ENCODE results near the gene SLC9A9. TPM values are rescaled to one million over a fixed set of nuclear protein-coding genes. Genes with fewer than 3 reads are reported as not detected.
"Not testable (repeated sequence)": the region's sequence is repeated elsewhere in the genome, so short reads cannot be mapped to it uniquely, and the experiment has no call there.

The SLC9A9 gene
- total RNA-seq, 1 experiment from 2014 or later, result 1.5 TPM

GRCh38 chr3:143280984-143281383, 567.3 kb downstream of the SLC9A9 start:
- no peak overlapping the region for H3K4me3 Mint-ChIP-seq (ENCODE audit: low read depth, unreplicated experiment)
- H3K27me3 Mint-ChIP-seq (ENCODE audit: unreplicated experiment), result peaks cover 57% of the 10 kb centered on the region
- no TSS peak for BruUV-seq (replicated peaks)
- H3K4me1 Mint-ChIP-seq (ENCODE audit: low read depth, unreplicated experiment), result peaks cover 12% of the 10 kb centered on the region
- no peak for DNase-seq
- no peaks in the 10 kb centered on the region for H3K9me3 Mint-ChIP-seq (ENCODE audit: low read depth, unreplicated experiment)
- no peak overlapping the region for H3K27ac Mint-ChIP-seq (ENCODE audit: unreplicated experiment)
- no peaks in the 10 kb centered on the region for H3K36me3 Mint-ChIP-seq (ENCODE audit: insufficient read depth, unreplicated experiment)
- TF ChIP-seq, protein P1, sequence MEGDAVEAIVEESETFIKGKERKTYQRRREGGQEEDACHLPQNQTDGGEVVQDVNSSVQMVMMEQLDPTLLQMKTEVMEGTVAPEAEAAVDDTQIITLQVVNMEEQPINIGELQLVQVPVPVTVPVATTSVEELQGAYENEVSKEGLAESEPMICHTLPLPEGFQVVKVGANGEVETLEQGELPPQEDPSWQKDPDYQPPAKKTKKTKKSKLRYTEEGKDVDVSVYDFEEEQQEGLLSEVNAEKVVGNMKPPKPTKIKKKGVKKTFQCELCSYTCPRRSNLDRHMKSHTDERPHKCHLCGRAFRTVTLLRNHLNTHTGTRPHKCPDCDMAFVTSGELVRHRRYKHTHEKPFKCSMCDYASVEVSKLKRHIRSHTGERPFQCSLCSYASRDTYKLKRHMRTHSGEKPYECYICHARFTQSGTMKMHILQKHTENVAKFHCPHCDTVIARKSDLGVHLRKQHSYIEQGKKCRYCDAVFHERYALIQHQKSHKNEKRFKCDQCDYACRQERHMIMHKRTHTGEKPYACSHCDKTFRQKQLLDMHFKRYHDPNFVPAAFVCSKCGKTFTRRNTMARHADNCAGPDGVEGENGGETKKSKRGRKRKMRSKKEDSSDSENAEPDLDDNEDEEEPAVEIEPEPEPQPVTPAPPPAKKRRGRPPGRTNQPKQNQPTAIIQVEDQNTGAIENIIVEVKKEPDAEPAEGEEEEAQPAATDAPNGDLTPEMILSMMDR (IDR thresholded peaks at IDR 0.05; ENCODE audit: unreplicated experiment), result no peak
- CTCF ChIA-PET, result interaction anchor here (0.6 to 0.7 kb wide), 2 partner anchors 84 to 164 kb away, joined by 4 to 9 read pairs; no protein-coding TSS in a partner anchor
- intact Hi-C loops (cut with micrococcal nuclease; ENCODE audit: unreplicated experiment), result loop anchor here (10.0 kb wide), 1 partner anchor 364 kb away; no protein-coding TSS in a partner anchor

- H3K36me3 Mint-ChIP-seq (ENCODE audit: insufficient read depth, unreplicated experiment); H3K4me3 Mint-ChIP-seq (ENCODE audit: low read depth, unreplicated experiment); BruUV-seq (replicated peaks); CTCF ChIA-PET; H3K27ac Mint-ChIP-seq (ENCODE audit: unreplicated experiment); DNase-seq; intact Hi-C loops (cut with micrococcal nuclease; ENCODE audit: unreplicated experiment); H3K9me3 Mint-ChIP-seq (ENCODE audit: low read depth, unreplicated experiment): not testable (repeated sequence)
- Mint-ChIP-seq H3K27me3 (ENCODE audit: unreplicated experiment) (peaks cover 57% of the 10 kb centered on the region), H3K4me1 (ENCODE audit: low read depth, unreplicated experiment) (peaks cover 12% of the 10 kb centered on the region)
Measured at GRCh38 chr3:143279567-143279966, 568.7 kb downstream of the SLC9A9 start.

DNA sequence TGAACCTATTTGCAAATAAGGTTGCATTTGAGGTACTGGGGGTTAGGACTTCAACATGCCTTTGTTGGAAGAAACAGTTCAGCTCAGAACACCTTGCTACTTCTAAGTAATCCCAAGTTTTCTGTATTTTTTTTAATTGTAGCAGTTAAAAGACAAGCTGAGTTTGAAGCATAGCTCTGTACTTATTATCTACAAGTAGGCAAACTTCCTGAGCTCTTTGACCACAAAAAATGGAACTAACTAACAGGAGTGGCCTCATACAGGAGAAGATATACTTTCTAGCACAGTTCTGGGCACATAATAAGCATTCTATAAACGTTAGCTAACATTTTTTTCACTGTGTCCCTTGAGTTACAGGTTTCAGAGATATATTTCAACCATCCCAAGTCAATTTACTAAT, 569.5 kb downstream of the SLC9A9 start:
- CTCF ChIA-PET, result no interaction called here
- H3K27me3 Mint-ChIP-seq (ENCODE audit: unreplicated experiment), result peaks cover 64% of the 10 kb centered on the region

DNA sequence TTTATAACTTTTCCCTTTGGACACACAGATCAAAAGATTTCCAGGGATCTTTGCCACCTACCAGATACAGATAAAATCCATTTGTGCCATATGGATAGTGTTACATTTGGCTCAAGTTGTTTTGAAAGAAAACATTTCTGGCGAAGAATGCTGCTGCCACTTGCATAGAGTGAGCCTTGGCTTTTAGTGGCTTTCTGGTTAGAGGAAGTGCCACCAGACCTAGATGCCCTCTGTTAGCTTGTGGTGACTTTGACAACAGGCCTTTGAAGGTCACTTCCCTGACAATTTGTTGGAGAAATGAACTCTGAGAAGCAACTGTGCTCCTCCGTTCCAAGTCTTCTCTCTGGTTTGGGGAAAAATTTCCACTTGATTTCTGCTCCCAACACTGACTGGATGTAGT, 570.7 kb downstream of the SLC9A9 start:
- Mint-ChIP-seq H3K27me3 (ENCODE audit: unreplicated experiment) (peaks cover 69% of the 10 kb centered on the region), H3K36me3 (ENCODE audit: insufficient read depth, unreplicated experiment) (no peaks in the 10 kb centered on the region), H3K27ac (ENCODE audit: unreplicated experiment) (no peak overlapping the region), H3K4me1 (ENCODE audit: low read depth, unreplicated experiment) (no peaks in the 10 kb centered on the region), H3K9me3 (ENCODE audit: low read depth, unreplicated experiment) (no peaks in the 10 kb centered on the region), H3K4me3 (ENCODE audit: low read depth, unreplicated experiment) (no peak overlapping the region)
- CTCF ChIA-PET, result no interaction called here
- intact Hi-C loops (cut with micrococcal nuclease; ENCODE audit: unreplicated experiment), result no loop called here
- DNase-seq, result no peak
- BruUV-seq (replicated peaks), result no TSS peak
- TF ChIP-seq, protein P1 (IDR thresholded peaks at IDR 0.05; ENCODE audit: unreplicated experiment), result no peak

More for the DNA sequence above, 569.5 kb downstream of the SLC9A9 start:
- H3K4me1 Mint-ChIP-seq (ENCODE audit: low read depth, unreplicated experiment), result peaks cover 6% of the 10 kb centered on the region
- H3K36me3 Mint-ChIP-seq (ENCODE audit: insufficient read depth, unreplicated experiment), result no peaks in the 10 kb centered on the region
- intact Hi-C loops (cut with micrococcal nuclease; ENCODE audit: unreplicated experiment), result no loop called here
- DNase-seq, result no peak
- no peaks in the 10 kb centered on the region for H3K9me3 Mint-ChIP-seq (ENCODE audit: low read depth, unreplicated experiment)
- H3K4me3 Mint-ChIP-seq (ENCODE audit: low read depth, unreplicated experiment), result no peak overlapping the region
- no TSS peak for BruUV-seq (replicated peaks)
- TF ChIP-seq, protein P1 (IDR thresholded peaks at IDR 0.05; ENCODE audit: unreplicated experiment), result no peak
- H3K27ac Mint-ChIP-seq (ENCODE audit: unreplicated experiment), result no peak overlapping the region

GRCh38 chr3:143276592-143276991, 571.7 kb downstream of the SLC9A9 start:
- no peak for DNase-seq

More at GRCh38 chr3:143276592-143276991, 571.7 kb downstream of the SLC9A9 start:
- no peaks in the 10 kb centered on the region for H3K9me3 Mint-ChIP-seq (ENCODE audit: low read depth, unreplicated experiment)
- intact Hi-C loops (cut with micrococcal nuclease; ENCODE audit: unreplicated experiment), result no loop called here
- TF ChIP-seq, protein P1 (IDR thresholded peaks at IDR 0.05; ENCODE audit: unreplicated experiment), result no peak
- no peaks in the 10 kb centered on the region for H3K4me1 Mint-ChIP-seq (ENCODE audit: low read depth, unreplicated experiment)
- no peak overlapping the region for H3K4me3 Mint-ChIP-seq (ENCODE audit: low read depth, unreplicated experiment)
- peaks cover 60% of the 10 kb centered on the region for H3K27me3 Mint-ChIP-seq (ENCODE audit: unreplicated experiment)
- BruUV-seq (replicated peaks), result no TSS peak
- CTCF ChIA-PET, result no interaction called here
- no peak overlapping the region for H3K27ac Mint-ChIP-seq (ENCODE audit: unreplicated experiment)
- H3K36me3 Mint-ChIP-seq (ENCODE audit: insufficient read depth, unreplicated experiment), result no peaks in the 10 kb centered on the region

Data from Calu3 (cell line).